GM21717 (cell line): ENCODE measurements around the gene PAXX.
"Not testable (repeated sequence)": the region's sequence is repeated elsewhere in the genome, so short reads cannot be mapped to it uniquely, and the experiment has no call there.

Experiments used
- ATAC-seq: cut with Tn5 transposase; IDR thresholded peaks from one replicate; pipeline ENCODE4 v1.9.1; 2021; ENCODE audit warnings: mild to moderate bottlenecking, moderate library complexity; ENCODE audit not compliant: unreplicated experiment

Gene PAXX

GRCh38 chr9:137000177-137000930 lies 8.1 kb downstream of the PAXX start:
- peak; percentile 50 for ATAC-seq

GRCh38 chr9:137001857-137002645 lies 9.8 kb downstream of the PAXX start:
- no peak for ATAC-seq

GRCh38 chr9:137002646-137003041 lies 10.4 kb downstream of the PAXX start:
- no peak for ATAC-seq

GRCh38 chr9:137004285-137004684 lies 12.1 kb downstream of the PAXX start:
- not testable (repeated sequence) for ATAC-seq

- no peak for ATAC-seq
Measured at GRCh38 chr9:137006116-137007003, 14.1 kb downstream of the PAXX start.

GRCh38 chr9:137007108-137007815 lies 15.0 kb downstream of the PAXX start:
- no peak for ATAC-seq

- ATAC-seq: no peak
Measured at GRCh38 chr9:137007816-137008270, 15.6 kb downstream of the PAXX start.

GRCh38 chr9:137008312-137008711 lies 16.1 kb downstream of the PAXX start:
- no peak for ATAC-seq

GRCh38 chr9:137009217-137009616 lies 17.0 kb downstream of the PAXX start:
- no peak for ATAC-seq

- no peak for ATAC-seq
Measured at GRCh38 chr9:137009938-137010732, 17.9 kb downstream of the PAXX start.

GRCh38 chr9:137011156-137011555 lies 18.9 kb downstream of the PAXX start:
- ATAC-seq: no peak

- ATAC-seq: no peak
Measured at GRCh38 chr9:137011907-137012675, 19.9 kb downstream of the PAXX start.

GRCh38 chr9:137012694-137013570 lies 20.7 kb downstream of the PAXX start:
- ATAC-seq: no peak

- no peak for ATAC-seq
Measured at GRCh38 chr9:137013571-137013940, 21.3 kb downstream of the PAXX start.

GRCh38 chr9:137014166-137014565 lies 21.9 kb downstream of the PAXX start:
- ATAC-seq: no peak

- no peak for ATAC-seq
Measured at GRCh38 chr9:137014776-137015539, 22.7 kb downstream of the PAXX start.

GRCh38 chr9:137015540-137015930 lies 23.3 kb downstream of the PAXX start:
- ATAC-seq: no peak
